Measurements from ENCODE around the gene VSIG10.

GRCh38 chr12:118145798-118146156, 42.0 kb upstream of the VSIG10 start:
- TF ChIP-seq CTCF (IDR thresholded peaks at IDR 0.05) = no peak
- TF ChIP-seq POLR2A (IDR thresholded peaks at IDR 0.05) = no peak
